ENCODE results near the gene ZNF565. TPM values are rescaled to one million over a fixed set of nuclear protein-coding genes. Genes with fewer than 3 reads are reported as not detected.
A peak's percentile ranks its signal among the peaks of the same experiment; 100 is the strongest.

The ZNF565 gene
- total and polyA plus RNA-seq, 2 of the 13 experiments (the other 11 are each of a cell fraction or from before 2014, with no cell fraction given), result 1.8 to 5.2 TPM

GRCh38 chr19:36214386-36215275, at the start of gene ZNF565, which contains the start of gene ZNF146 (continued):
- TF ChIP-seq NFAT5 (CRISPR knock-in tag; IDR thresholded peaks at IDR 0.05) (peak; percentile 78), ZNF576 (CRISPR knock-in tag; IDR thresholded peaks at IDR 0.05) (no peak), MTF2 (CRISPR knock-in tag; IDR thresholded peaks at IDR 0.05; ENCODE audit: borderline replicate concordance) (0 out of 2 replicates have a peak, but pooled peaks have one; percentile 32), RXRA (CRISPR knock-in tag; IDR thresholded peaks at IDR 0.05) (no peak), ZNF20 (CRISPR knock-in tag; IDR thresholded peaks at IDR 0.05) (no peak), ZFP37 (CRISPR knock-in tag; IDR thresholded peaks at IDR 0.05; ENCODE audit: borderline replicate concordance) (0 out of 2 replicates have a peak, but pooled peaks have one; percentile 59), NFRKB (IDR thresholded peaks at IDR 0.05) (no peak), ZNF367 (CRISPR knock-in tag; IDR thresholded peaks at IDR 0.05; ENCODE audit: borderline replicate concordance) (no peak), ZKSCAN8 (CRISPR knock-in tag; IDR thresholded peaks at IDR 0.05; ENCODE audit: borderline replicate concordance) (no peak), ZNF430 (CRISPR knock-in tag; IDR thresholded peaks at IDR 0.05) (peak; percentile 48; the same call in 1 of the 2 replicates), MAFF (IDR thresholded peaks at IDR 0.05; ENCODE audit: low read depth, low read length) (no peak), HOXA5 (CRISPR knock-in tag; IDR thresholded peaks at IDR 0.05) (peak; percentile 73; the same call in 1 of the 2 replicates), NBN (conservative IDR thresholded peaks at IDR 0.05) (no peak), ZNF124 (CRISPR knock-in tag; IDR thresholded peaks at IDR 0.05) (no peak), ZSCAN22 (CRISPR knock-in tag; IDR thresholded peaks at IDR 0.05) (no peak), ZNF546 (CRISPR knock-in tag; conservative IDR thresholded peaks at IDR 0.05) (0 out of 2 replicates have a peak, but pooled peaks have one; percentile 85), PHF20 (CRISPR knock-in tag; IDR thresholded peaks at IDR 0.05) (peak; percentile 64; the same call in 1 of the 2 replicates), ZNF296 (CRISPR knock-in tag; conservative IDR thresholded peaks at IDR 0.05) (0 out of 2 replicates have a peak, but pooled peaks have one; percentile 78), ZBTB7B (CRISPR knock-in tag; IDR thresholded peaks at IDR 0.05) (peak; percentile 86), HNF4G (IDR thresholded peaks at IDR 0.05; ENCODE audit: borderline replicate concordance, low read depth, low read length) (no peak), HNF4G (CRISPR knock-in tag; IDR thresholded peaks at IDR 0.05; ENCODE audit: borderline replicate concordance, low read depth) (no peak; the same call in 1 of the 2 replicates), NFIB (CRISPR knock-in tag; IDR thresholded peaks at IDR 0.05; ENCODE audit: borderline replicate concordance) (no peak), ZNF263 (CRISPR knock-in tag; IDR thresholded peaks at IDR 0.05) (peak; percentile 85), SKIL (CRISPR knock-in tag; IDR thresholded peaks at IDR 0.05; ENCODE audit: borderline replicate concordance) (no peak)

Measured in HepG2 (cell line).